Brain microvascular endothelial cell (primary cell): Measurements from ENCODE around the gene BTLA.
"Not testable (repeated sequence)": the region's sequence is repeated elsewhere in the genome, so short reads cannot be mapped to it uniquely, and the experiment has no call there.

Experiments
- DNase-seq: peaks from one replicate; pipeline ENCODE4 v3.0.0-alpha.2; 2020
- H3K27ac ChIP-seq: fragments of 250-450 bp; sonication (Bioruptor Pico); 2 replicates; pipeline ENCODE4 v1.5.1; 2020; ENCODE audit warnings: mild to moderate bottlenecking, moderate library complexity
- H3K27me3 ChIP-seq: fragments of 250-450 bp; sonication (Bioruptor Pico); replicated peaks from 2 replicates; pipeline ENCODE4 v1.5.1; 2020; ENCODE audit warnings: mild to moderate bottlenecking
- H3K36me3 ChIP-seq: fragments of 250-450 bp; sonication (Bioruptor Pico); replicated peaks from 2 replicates; pipeline ENCODE4 v1.5.1; 2020; ENCODE audit warnings: mild to moderate bottlenecking
- H3K4me3 ChIP-seq: 2 replicates; pipeline ENCODE4 v1.5.1; 2011; ENCODE audit warnings: low read depth, mild to moderate bottlenecking, control low read depth, low read length, moderate library complexity
- in situ Hi-C: cut with HindIII; loops from 2 replicates; pipeline ENCODE4 v1.10.0; 2017; ENCODE audit warnings: low sequenced_read_pairs, low pct_ligation_motif_present
- TF ChIP-seq, protein P1 (sequence below): IDR thresholded peaks from 2 replicates; pipeline ENCODE4 v1.5.1; 2011; ENCODE audit warnings: low read depth, mild to moderate bottlenecking, moderate library complexity, low read length, control low read depth, inconsistent platforms; ENCODE audit errors: missing control alignments

Gene BTLA, protein sequence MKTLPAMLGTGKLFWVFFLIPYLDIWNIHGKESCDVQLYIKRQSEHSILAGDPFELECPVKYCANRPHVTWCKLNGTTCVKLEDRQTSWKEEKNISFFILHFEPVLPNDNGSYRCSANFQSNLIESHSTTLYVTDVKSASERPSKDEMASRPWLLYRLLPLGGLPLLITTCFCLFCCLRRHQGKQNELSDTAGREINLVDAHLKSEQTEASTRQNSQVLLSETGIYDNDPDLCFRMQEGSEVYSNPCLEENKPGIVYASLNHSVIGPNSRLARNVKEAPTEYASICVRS

DNA sequence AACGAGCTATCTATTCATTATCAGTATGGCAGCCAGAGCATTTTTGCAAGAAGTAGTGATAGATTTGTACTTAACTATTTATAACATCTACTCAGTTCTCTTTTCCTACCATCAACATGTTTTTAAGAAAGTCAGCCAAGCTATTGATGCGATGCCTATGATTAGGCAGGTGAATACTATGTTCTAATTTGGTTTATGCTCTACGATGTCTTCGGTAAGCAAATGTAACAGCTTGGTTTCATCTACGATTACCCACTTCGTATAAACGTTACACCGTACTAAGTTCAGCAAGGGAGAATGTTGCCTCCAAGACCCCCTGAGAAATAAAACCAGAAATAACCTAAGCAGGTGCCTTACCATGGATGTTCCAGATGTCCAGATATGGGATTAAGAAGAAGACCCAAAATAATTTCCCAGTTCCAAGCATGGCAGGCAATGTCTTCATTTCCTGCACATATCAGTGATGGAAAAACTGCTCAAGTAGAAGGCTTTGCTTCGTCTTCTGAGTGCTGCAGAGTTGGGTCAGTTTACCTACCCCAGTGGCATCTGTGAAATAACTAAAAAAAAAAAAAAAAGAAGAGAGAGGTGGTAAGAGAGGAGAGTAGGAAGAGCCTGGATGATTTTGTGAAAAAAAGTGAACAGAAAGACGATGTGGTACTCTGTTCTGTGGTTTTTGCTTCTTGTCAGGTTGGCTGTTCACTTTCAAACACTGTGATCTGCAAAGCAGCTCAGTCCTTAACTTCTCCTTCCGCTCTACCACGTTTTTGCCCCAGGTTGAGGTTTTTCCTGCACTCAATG is at the start of gene BTLA:
BTLA (minus strand) TSS at position 559 of the 798 bp plus-strand sequence; CDS start at position 445, 114 bp downstream.
- H3K27ac ChIP-seq = no peak within 1 kb of the TSS
- DNase-seq = no peak
- H3K4me3 ChIP-seq = no peak within 1 kb of the TSS
- H3K36me3 ChIP-seq = no peaks in the 10 kb centered on the region
- in situ Hi-C loops = no loop called here
- TF ChIP-seq, protein P1, sequence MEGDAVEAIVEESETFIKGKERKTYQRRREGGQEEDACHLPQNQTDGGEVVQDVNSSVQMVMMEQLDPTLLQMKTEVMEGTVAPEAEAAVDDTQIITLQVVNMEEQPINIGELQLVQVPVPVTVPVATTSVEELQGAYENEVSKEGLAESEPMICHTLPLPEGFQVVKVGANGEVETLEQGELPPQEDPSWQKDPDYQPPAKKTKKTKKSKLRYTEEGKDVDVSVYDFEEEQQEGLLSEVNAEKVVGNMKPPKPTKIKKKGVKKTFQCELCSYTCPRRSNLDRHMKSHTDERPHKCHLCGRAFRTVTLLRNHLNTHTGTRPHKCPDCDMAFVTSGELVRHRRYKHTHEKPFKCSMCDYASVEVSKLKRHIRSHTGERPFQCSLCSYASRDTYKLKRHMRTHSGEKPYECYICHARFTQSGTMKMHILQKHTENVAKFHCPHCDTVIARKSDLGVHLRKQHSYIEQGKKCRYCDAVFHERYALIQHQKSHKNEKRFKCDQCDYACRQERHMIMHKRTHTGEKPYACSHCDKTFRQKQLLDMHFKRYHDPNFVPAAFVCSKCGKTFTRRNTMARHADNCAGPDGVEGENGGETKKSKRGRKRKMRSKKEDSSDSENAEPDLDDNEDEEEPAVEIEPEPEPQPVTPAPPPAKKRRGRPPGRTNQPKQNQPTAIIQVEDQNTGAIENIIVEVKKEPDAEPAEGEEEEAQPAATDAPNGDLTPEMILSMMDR = no peak
- H3K27me3 ChIP-seq = no peaks in the 10 kb centered on the region

DNA sequence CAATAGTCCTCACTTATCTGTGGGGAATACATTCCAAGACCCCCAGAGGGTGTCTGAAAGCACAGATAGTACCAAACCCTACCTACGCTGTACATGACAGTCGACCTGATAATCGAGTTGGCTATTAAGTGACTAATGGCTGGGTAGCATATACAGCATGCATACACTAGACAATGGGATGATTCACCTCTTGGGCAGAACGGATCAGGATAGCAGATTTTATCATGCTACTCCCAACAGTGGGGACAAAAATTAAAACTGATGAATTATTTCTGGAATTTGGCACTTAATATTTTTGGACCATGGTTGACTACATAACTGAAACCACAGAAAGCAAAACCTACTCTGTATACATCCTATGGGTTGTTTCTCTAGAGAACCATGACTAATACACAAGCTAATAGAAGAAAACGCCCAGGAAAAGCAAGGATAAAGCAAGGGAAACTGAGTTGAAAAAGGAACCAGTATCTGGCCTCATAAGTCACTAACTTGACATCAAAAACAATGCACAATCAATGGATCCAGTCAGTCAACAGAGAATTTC is 47.0 kb upstream of the BTLA start:
- Histone ChIP-seq H3K36me3 (peaks cover 5% of the 10 kb centered on the region), H3K27me3 (no peaks in the 10 kb centered on the region), H3K27ac (no peak overlapping the region), H3K4me3 (no peak overlapping the region)
- DNase-seq = peak; percentile 45
- in situ Hi-C loops = no loop called here
- TF ChIP-seq, protein P1 = no peak

DNA sequence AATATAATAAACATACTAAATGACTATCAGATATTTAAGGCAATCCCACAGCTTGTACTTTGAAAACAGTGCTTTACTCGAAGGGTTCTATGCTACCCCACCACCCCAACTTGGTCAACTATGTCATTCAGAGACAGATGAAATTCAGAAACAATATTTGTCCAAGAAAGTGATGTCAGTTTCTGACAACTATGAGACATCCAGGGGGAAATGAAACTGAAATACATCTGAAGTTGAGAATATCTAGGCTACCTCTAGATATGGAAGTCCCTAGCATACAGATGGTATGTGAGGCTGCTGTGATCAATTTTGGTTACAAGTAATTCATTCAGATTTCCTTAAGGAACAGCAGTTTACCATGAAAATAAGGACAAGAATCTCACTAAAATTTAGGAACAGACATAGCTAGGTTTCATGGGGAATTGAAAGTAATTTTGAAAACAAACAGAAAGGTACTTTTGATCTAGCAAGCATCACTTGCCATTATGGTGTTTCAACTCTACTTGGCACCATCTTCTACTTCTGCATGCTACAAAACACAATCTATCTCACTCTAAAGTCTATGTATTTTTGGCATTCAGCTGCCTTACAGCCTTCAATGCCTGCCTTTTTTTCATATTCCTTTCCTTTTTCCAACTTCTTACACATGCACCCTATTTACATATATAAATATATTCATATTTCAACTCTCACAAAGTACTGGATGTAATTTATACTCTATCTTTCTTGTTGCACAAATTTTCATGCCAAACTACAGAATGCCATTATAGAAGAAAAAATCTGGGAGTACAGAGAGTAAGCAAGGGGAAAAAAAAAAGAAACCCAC is 40.8 kb upstream of the BTLA start:
- DNase-seq = no peak
- TF ChIP-seq, protein P1 = no peak
- in situ Hi-C loops = no loop called here
- Histone ChIP-seq H3K4me3 (no peak overlapping the region), H3K36me3 (peaks cover 3% of the 10 kb centered on the region), H3K27ac (no peak overlapping the region), H3K27me3 (no peaks in the 10 kb centered on the region)

DNA sequence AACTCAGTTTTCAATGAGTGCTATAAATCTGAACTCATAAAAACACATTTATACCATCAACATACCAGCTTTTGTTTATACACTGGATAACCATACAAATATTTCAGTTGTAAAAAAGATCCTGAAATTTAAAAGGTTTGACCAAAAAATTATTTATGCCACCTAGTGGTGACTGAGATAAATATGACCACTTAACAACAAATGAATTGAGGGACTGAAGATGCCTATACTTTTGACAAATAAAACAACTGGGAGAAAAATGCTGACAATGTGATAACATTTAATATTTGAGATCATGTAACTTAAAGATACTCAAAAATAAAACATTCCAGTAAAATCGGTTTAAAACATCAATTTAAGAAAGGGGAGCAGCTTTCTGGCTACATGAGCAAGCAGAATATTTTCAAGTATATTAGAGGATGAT is 32.1 kb upstream of the BTLA start:
- no peak overlapping the region for H3K27ac ChIP-seq
- in situ Hi-C loops = no loop called here
- no peak overlapping the region for H3K4me3 ChIP-seq
- TF ChIP-seq, protein P1 = peak; percentile 17
- H3K36me3 ChIP-seq = peaks cover 15% of the 10 kb centered on the region
- H3K27me3 ChIP-seq = no peaks in the 10 kb centered on the region
- DNase-seq = no peak

DNA sequence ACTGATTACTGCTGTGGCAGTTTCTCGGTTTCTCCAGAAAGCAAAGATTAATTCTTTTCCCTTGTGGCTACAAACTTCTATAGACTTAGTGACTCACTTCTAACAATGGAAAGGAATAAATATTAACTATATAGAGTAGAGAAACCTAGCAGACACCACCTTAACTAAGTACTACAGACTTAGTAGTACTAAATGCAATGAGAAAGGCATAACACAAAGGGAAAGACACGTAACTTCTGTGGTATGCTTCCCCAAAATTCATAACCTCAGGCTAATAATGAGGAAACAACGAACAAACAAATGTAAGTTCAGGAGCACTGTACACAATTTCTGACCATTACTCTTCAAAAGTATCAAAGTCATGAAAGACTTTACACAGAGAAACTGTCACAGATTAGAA is 31.3 kb upstream of the BTLA start:
- no peaks in the 10 kb centered on the region for H3K27me3 ChIP-seq
- no peak for DNase-seq
- TF ChIP-seq, protein P1 = no peak
- no peak overlapping the region for H3K27ac ChIP-seq
- H3K4me3 ChIP-seq = no peak overlapping the region
- in situ Hi-C loops = no loop called here
- peaks cover 14% of the 10 kb centered on the region for H3K36me3 ChIP-seq

DNA sequence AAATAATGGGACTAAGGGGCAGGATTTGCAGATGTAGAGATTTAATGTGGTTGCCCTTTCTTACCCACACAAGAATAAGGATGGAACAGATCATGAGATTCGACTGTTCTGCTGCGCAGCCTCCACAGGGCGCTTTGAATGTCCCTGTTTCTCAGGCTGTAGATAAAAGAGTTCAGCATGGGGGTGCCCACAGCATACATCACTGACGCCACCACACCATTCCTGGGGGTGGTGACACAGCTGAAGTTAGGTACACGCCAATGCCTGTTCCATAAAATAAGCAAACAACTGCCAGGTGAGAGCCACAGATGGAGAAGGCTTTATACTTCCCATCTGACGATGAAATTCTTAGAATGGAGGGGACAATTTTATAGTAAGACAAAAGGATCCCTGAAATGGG is 24.9 kb upstream of the BTLA start:
- H3K36me3 ChIP-seq, DNase-seq, H3K4me3 ChIP-seq, H3K27me3 ChIP-seq, H3K27ac ChIP-seq: not testable (repeated sequence)
- in situ Hi-C loops = loop anchor here (25.0 kb wide), 1 partner anchor 212 kb away; no protein-coding TSS in a partner anchor
